NCI-H2196 treated with DMSO at 0.1 percent for 48 hours (cell line): Measurements from ENCODE around the gene DIAPH1.
"Not testable (repeated sequence)": the region's sequence is repeated elsewhere in the genome, so short reads cannot be mapped to it uniquely, and the experiment has no call there.

Source experiments
- DNase-seq: peaks from one replicate; lab custom pipeline; 2025; ENCODE audit not compliant: unreplicated experiment; lab: John Stamatoyannopoulos, UW

Gene DIAPH1

DNA sequence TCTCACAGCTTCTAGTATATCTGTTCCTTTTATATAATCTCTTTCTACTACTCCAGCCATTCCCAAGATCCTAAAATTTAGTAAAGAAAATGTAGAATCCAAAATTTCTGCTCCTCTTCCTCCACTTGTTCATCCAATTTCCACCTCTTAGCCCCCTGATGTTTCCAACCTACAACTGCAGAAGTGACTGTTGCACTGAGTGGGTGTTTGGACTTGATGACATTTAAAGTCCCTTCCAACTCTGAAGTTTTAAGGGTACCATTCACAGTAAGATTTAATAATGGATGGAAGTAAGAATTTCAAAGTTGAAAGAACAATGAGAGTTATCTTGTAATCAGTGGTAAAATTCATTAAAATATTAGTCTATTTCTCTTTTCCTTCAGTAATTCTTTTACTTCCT lies 5.5 kb downstream of the DIAPH1 start:
- DNase-seq: no peak

DNA sequence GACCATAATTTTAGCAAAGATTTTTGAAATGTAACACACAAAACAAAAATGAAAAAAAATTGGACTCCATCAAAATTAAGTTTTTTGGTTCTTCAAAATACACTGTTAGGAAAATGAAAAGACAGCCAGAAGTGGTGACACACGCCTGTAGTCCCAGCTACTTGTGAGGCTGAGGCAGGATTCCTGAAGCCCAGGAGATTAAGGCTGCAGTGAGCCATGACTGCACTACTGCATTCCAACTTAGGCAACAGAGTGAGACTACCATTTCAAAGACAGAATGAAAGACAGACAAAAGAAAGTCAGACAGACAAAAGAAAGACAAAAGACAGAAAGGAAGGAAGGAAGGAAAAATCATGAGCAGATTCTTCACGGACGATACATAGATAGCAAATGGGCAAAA lies 7.5 kb downstream of the DIAPH1 start:
- no peak for DNase-seq

GRCh38 chr5:141609921-141610320 lies 8.9 kb downstream of the DIAPH1 start:
- DNase-seq: not testable (repeated sequence)

DNA sequence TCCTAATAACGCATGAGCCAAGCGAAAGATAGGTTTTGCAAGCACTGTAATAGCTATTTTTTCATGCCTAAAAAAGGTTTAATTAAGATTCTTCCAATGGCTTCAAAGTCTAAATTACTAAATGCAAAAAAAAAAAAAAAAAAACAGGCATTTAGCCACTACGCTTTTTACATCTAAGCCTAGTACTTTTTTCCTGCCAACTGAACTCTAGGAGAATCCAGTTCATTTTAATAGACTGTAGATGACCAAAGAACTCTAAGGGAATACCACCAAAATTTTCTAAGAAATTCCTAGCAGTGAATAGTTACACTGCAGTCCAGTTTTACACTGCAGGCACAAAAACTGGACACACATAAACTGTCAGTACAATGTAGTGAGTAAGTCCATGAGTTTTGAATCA lies 9.8 kb downstream of the DIAPH1 start:
- DNase-seq: no peak

DNA sequence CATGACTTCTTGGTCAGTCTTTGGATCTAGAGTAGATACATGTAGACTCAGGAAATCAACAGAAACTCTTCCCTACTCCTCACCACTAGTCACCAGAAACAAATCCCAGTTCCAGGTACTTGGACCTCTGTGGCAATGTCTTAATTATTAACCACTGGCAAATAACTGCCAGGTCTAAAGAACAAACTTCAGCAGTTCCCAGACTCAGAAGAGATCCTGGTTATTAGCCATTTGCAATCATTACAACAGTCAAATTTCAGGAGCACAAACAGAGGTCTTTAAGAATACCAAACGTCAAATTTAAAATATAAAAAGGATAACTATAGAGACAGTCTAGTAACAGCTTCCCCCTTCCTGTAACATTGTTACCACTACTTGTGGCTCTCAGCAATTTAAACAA lies 10.2 kb downstream of the DIAPH1 start:
- no peak for DNase-seq

DNA sequence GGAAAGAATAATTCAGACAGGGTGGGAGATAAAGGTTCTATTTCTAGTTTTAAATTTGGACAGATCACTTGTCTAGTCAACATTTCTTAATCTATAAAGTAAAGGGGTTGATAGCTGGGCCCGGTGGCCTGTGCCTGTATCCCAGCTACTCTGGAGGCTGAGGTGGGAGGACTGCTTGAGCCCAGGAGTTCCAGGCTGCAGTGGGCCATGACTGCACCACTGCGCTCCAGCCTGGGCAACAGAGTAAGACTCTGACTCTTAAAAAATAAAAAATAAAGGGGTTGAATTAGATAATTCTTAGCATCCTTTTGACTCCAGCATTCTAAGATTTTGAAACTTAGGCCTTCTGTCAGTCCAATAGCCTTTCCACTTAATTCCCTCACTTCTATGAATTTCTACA lies 10.8 kb downstream of the DIAPH1 start:
- DNase-seq: no peak

DNA sequence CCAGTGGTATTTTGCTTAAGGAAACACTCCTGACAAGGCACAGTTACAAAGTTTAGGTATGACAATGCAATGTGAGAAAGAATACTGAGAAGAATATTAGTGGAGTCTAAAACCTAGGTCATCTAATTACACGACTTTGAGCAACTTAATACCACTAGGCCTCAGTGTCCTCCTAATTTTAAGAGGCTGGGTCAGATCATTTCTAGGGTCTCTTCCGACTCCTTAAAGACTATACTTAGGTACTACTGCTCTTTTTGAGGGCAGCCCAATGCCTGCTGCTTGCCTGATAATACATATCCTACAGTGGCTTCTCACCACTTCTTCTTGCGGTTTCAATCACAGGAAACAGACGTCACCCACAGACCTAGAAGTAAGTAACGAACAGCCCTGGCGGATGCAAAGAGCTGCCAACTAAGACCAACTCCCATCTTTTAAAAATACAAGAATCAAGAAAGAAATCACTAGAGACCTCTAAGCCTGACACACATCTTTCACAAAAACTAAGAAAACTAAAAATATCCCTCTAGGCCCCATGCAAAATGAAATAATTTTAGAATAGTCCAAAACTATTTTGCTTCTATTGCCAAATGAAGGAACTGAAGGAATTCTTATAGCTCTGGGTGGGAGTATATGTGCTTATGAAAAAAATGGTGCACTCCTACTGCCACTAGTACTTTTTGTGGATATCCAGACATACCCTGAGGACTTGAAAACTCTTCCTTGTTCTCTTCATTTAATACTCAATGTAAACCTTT lies 13.1 kb downstream of the DIAPH1 start:
- no peak for DNase-seq

DNA sequence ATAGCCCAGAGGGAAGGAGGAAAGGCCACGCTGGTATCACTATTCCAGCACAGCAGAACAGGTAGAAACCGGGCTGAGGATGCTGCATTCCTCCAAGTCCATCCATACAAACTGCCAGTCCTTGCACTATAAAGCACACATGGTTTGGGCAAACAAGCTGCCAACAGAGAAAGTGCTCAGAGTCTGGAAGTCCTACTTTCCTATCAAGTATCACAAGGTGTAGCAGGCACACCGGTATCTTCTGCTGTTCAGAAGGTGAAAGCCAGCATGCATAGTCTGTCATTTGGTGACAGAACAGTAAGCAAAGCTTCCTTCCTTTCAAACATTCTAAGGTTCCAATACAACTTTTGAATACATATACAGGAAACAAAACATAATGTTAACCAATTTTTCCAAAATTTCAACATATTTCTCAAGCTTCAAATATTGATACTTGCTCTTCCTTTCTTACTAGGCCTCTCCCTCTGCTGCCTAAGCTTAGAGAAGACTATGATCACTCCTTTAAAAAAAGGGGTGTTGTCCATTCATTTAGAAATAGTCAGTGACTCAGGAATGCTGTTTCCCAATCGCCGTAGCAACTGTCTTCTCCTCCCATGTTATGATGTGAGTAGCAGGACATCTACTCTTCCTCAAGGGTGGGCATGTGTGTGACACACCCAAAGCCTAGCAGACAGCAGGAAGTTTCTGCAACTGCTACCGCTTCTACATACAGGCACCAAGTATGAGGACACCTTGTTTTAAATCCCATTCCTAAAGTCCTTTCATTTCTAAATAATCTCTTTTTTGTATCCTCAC lies 14.7 kb downstream of the DIAPH1 start:
- no peak for DNase-seq

GRCh38 chr5:141602606-141603005 lies 16.2 kb downstream of the DIAPH1 start:
- DNase-seq: no peak

DNA sequence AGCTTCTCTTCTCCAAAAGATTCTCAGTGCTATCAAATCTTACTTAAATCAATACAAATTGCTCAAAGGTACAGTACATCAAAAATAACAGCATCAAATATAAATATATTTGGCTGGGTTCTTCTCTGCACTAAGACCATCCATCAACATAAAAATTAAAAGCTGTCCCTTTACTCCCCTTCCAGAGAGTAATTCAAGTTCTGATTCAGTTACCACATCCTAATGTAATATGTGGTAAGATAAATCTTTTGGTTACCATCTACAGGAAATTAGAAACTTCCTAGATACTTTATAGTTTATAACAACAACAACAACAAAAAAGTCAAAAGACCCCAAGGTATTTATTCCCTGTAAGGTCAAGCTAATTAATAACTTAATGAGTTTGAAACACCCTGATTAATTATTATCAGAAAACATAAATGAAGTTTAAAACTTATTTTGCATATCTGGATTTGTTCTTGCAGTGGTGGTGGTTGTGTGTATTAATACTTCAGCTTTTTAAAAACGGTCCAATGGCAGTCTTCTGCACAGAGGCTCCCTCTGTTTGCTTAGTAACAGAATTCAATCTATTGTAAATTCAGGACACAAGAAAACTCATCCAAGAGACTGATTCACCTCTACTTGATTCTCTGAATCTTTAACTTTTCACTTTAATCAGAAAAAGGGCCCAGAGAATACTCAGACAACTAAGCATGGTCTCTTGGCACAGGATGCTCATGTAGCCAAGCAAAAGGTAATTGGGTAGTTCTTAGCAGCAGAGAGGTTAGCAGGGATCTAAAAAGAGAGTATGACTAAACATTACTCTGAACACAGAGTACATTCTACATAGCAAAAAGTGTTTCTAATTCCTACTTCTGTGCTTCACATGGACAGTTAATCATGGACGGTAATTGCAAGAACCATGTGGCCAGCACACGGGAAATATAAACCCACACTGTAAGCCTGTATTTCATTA lies 20.1 kb downstream of the DIAPH1 start:
- no peak for DNase-seq

DNA sequence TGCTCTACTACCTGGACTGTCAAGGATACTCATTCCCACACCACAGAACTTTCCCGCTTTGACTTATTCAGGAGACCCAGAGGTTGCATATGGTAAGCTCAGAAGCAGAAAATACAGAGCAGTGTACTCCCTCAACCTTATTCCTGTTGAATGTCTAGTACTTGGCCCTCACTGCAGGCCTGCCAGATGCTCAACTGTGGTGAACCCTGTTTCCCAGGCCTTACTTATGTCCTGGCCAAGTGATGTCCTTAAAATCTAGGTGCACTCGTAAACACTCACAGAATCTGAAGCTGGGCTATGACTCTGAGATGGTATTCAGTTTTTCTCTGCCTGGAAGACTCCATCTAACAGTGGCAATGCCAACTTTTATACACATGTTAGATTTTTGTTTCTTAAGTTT lies 21.0 kb downstream of the DIAPH1 start:
- DNase-seq: no peak

DNA sequence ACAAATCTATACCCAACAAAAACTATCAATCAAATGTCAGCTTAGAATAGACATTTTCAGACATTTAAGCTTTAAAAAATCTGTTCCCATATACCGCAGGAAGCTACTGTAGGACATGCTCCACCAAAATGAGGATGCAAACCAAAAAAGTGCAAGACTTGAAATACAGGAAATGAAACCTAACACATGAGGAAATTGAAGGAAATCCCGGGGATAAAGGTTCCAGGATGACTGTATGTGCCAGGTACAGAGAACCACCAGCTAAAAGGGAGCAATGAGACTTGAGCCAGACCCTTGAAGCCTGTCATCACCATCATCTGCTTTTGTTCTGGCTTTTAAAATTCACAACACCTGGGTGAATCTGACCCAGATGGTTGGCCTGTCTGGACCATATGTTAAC lies 21.4 kb downstream of the DIAPH1 start:
- no peak for DNase-seq

DNA sequence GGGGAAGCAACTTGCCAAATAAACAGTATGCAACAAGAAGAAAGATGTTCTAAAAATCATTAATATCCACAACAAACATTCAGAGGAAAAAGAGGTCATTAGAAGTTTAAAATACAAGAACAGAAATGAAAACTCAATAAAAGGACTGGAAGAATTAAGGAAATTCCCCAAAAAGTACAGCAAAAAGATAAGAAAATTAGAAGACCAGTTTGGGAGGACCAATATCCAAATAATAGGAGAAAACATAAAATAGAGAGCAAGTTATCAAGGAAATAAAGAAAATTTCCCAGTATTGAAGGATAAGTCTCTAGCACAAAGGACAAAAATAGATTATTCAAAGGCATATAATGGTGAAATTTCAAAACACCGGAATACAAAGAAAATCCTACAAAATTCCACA lies 21.9 kb downstream of the DIAPH1 start:
- DNase-seq: no peak

GRCh38 chr5:141590127-141590526 lies 28.7 kb downstream of the DIAPH1 start:
- no peak for DNase-seq

DNA sequence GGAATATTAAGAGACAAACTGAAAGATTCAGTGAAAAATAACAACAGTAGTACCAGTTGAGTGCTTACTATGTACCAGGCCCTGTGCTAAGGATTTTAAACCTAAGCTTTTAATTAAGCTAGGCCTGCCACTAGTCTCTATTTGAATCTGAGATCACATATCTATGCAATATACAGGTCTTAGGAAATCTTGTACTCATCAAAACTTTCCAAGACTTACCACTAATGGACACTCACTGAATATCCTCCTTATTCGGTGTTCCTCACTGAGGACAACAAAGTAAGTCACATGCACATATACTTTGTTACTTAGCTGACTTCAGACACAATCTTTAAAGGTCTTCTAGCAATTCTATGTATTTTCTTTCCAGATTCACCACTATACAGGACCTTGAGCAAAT lies 32.6 kb downstream of the DIAPH1 start:
- no peak for DNase-seq

- DNase-seq: no peak
Observed at GRCh38 chr5:141585594-141585993, 33.2 kb downstream of the DIAPH1 start.

- DNase-seq: peak; percentile 24
Observed at GRCh38 chr5:141574122-141574510, 44.7 kb downstream of the DIAPH1 start.

GRCh38 chr5:141573489-141574121 lies 45.2 kb downstream of the DIAPH1 start:
- DNase-seq: no peak

GRCh38 chr5:141570655-141571054 lies 48.1 kb downstream of the DIAPH1 start:
- no peak for DNase-seq

- no peak for DNase-seq
Observed at GRCh38 chr5:141567513-141568117, 51.2 kb downstream of the DIAPH1 start.
